ENCODE results near the gene CCDC57.
A peak's percentile ranks its signal among the peaks of the same experiment; 100 is the strongest.

The CCDC57 gene

DNA sequence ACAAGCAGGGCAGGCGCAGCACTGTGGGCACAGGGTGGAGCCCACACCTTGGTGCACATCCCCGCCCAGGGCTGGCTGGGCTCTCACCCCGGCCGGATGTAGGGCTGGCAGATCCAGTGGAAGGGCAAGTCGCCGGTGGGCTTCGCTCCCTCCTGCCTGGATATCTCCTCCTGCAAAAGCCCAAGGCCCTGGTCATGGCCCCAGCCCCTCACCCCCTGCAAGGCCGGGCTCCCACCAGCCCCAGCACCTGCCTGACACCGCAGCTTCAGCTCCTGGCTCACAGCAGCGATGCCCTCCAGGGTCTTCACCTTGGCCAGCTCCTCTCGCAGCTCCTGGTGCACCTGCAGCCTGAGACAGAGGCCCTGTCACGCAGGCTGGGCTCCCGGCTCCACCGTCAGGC lies 152.0 kb downstream of the CCDC57 start:
- DNase-seq (ENCODE audit: low spot score in 2 of 2) (no peak), ATAC-seq (no peak)
- Mint-ChIP-seq H3K9me3 (no peaks in the 10 kb centered on the region), H3K36me3 (peaks cover 32% of the 10 kb centered on the region), H3K4me3 (no peak overlapping the region), H3K4me1 (peaks cover 10% of the 10 kb centered on the region), H3K27ac (no peak overlapping the region)

- DNase-seq (ENCODE audit: low spot score in 2 of 2) (no peak), ATAC-seq (no peak)
- Mint-ChIP-seq H3K4me3 (no peak overlapping the region), H3K4me1 (peaks cover 13% of the 10 kb centered on the region), H3K9me3 (no peaks in the 10 kb centered on the region), H3K27ac (no peak overlapping the region), H3K36me3 (peaks cover 35% of the 10 kb centered on the region)
Measured at GRCh38 chr17:82060001-82060380, 152.7 kb downstream of the CCDC57 start.

- Mint-ChIP-seq H3K36me3 (peaks cover 38% of the 10 kb centered on the region), H3K4me3 (no peak overlapping the region), H3K4me1 (peaks cover 13% of the 10 kb centered on the region), H3K9me3 (no peaks in the 10 kb centered on the region), H3K27ac (peak overlapping the region; percentile 60)
- ATAC-seq: no peak
- no peak for DNase-seq (ENCODE audit: low spot score in 2 of 2)
Measured at GRCh38 chr17:82059272-82060000, 153.2 kb downstream of the CCDC57 start.

GRCh38 chr17:82058855-82059249 lies 153.8 kb downstream of the CCDC57 start:
- Mint-ChIP-seq H3K9me3 (no peaks in the 10 kb centered on the region), H3K4me3 (no peak overlapping the region), H3K27ac (peak overlapping the region; percentile 60), H3K4me1 (peaks cover 8% of the 10 kb centered on the region), H3K36me3 (peaks cover 38% of the 10 kb centered on the region)
- ATAC-seq: no peak
- no peak for DNase-seq (ENCODE audit: low spot score in 2 of 2)

GRCh38 chr17:82058230-82058854 lies 154.3 kb downstream of the CCDC57 start:
- Mint-ChIP-seq H3K27ac (peak overlapping the region; percentile 80), H3K36me3 (peaks cover 38% of the 10 kb centered on the region), H3K4me1 (peaks cover 10% of the 10 kb centered on the region), H3K4me3 (no peak overlapping the region), H3K9me3 (no peaks in the 10 kb centered on the region)
- ATAC-seq: no peak
- DNase-seq (ENCODE audit: low spot score in 2 of 2): no peak

- Mint-ChIP-seq H3K36me3 (peaks cover 34% of the 10 kb centered on the region), H3K9me3 (no peaks in the 10 kb centered on the region), H3K4me1 (peaks cover 13% of the 10 kb centered on the region), H3K27ac (no peak overlapping the region), H3K4me3 (no peak overlapping the region)
- no peak for ATAC-seq
- DNase-seq (ENCODE audit: low spot score in 2 of 2): no peak
Measured at GRCh38 chr17:82056729-82057621, 155.7 kb downstream of the CCDC57 start.

DNA sequence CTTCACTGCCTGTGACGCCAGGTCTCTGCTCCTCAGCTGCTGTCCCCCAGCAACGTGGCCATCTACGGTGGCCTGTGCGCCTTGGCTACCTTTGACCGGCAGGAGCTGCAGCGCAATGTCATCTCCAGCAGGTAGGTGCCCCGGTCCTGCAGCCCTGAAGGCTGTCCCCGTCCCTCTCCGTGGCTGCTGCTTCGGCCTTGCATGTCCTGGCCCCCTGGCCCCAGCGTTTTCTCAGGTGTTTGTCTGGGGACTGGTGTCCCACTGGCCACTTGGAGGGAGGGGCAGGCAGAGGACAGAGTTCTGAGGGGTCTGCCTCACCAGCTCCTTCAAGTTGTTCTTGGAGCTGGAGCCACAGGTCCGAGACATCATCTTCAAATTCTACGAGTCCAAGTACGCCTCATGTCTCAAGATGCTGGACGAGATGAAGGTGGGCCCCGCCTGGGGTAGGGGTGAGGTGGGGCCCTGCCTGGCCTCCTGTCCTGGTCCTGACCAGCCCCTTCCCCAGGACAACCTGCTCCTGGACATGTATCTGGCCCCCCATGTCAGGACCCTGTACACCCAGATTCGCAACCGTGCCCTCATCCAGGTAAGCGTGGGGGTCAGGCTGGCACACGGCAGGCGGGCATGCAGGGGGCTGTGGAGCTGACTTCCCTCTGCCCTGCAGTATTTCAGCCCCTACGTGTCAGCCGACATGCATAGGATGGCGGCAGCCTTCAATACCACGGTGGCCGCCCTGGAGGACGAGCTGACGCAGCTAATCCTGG lies 156.5 kb downstream of the CCDC57 start:
- ATAC-seq (no peak), DNase-seq (ENCODE audit: low spot score in 2 of 2) (no peak)
- Mint-ChIP-seq H3K9me3 (no peaks in the 10 kb centered on the region), H3K27ac (peak overlapping the region; percentile 5), H3K4me1 (peaks cover 13% of the 10 kb centered on the region), H3K4me3 (no peak overlapping the region), H3K36me3 (peaks cover 31% of the 10 kb centered on the region)

DNA sequence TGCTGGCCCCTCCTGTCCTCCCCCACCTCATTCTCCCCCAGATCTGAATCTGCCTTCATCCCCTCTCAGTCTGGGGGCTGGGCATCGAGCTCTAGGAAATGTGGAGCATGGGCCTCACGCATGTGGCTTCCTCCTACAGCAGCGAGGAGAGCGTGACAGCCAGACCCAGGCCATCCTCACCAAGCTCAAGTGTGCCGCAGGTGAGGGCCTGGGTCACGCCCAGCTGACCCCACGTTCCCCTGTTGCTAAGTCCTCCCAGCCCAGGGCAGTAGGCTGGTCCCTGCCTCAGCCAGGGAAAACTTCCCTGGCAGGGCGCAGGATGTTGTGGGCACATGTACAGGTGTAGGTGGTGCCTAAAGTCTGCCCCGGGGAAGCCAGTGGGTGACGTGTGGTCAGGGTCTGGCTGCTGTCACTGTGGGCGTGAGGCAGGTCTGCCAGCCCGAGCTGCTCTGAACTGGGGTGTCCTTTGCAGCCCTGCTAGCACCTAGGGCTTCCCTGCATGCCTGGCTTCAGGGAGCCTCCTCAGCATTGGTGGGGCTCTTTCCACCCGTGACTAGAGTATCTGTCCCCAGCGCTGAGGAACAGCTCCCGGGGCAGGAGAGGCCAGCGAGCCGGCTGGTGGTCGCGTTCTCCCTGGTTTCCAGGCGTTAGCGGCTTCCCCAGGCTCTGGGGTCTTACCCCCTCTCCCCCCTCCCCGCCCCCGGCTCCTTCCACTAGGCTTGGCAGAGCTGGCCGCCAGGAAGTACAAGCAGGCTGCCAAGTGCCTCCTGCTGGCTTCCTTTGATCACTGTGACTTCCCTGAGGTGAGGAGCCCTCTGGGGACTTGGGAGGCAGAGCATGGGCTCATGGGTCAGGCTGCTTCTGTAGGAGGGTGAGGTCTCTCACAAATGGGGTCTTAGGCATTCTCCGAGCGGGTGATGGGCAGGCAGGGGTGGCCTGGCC lies 157.3 kb downstream of the CCDC57 start:
- peaks cover 22% of the 10 kb centered on the region for H3K36me3 Mint-ChIP-seq

GRCh38 chr17:82054351-82055022 lies 158.2 kb downstream of the CCDC57 start:
- peaks cover 15% of the 10 kb centered on the region for H3K36me3 Mint-ChIP-seq
- DNase-seq (ENCODE audit: low spot score in 2 of 2) (no peak), ATAC-seq (no peak)
- peaks cover 22% of the 10 kb centered on the region for H3K4me1 Mint-ChIP-seq
- peak overlapping the region; percentile 72 for H3K27ac Mint-ChIP-seq
- H3K4me3 Mint-ChIP-seq: no peak overlapping the region
- H3K9me3 Mint-ChIP-seq: no peaks in the 10 kb centered on the region

More for the DNA sequence above, 157.3 kb downstream of the CCDC57 start:
- H3K27ac Mint-ChIP-seq: peak overlapping the region; percentile 72
- no peak overlapping the region for H3K4me3 Mint-ChIP-seq
- H3K9me3 Mint-ChIP-seq: no peaks in the 10 kb centered on the region
- peaks cover 19% of the 10 kb centered on the region for H3K4me1 Mint-ChIP-seq
- ATAC-seq (no peak), DNase-seq (ENCODE audit: low spot score in 2 of 2) (no peak)

- Mint-ChIP-seq H3K4me3 (peak overlapping the region; percentile 72), H3K27ac (peak overlapping the region; percentile 37), H3K4me1 (peaks cover 22% of the 10 kb centered on the region), H3K36me3 (peaks cover 15% of the 10 kb centered on the region), H3K9me3 (no peaks in the 10 kb centered on the region)
- ATAC-seq (no peak), DNase-seq (ENCODE audit: low spot score in 2 of 2) (no peak)
Measured at GRCh38 chr17:82053556-82054263, 158.9 kb downstream of the CCDC57 start.

DNA sequence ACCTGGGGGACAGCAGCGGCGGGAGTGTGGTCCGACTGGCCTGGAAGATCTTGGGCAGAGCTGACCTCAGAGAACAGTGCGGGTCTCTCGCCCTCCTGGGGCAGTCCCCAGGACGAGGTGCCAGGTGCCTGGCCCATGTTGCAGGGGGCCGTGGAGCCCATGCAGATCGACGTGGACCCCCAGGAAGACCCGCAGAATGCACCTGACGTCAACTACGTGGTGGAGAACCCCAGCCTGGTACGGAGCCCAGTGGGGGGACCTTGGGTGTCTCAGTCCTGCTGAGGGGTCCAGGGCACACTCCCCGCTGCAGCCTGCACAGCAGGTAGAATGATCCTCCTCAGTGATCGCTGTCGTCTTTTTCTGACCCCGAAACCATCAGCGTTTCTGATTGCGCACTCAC lies 159.5 kb downstream of the CCDC57 start:
- no peak for ATAC-seq
- Mint-ChIP-seq H3K9me3 (no peaks in the 10 kb centered on the region), H3K4me1 (peaks cover 22% of the 10 kb centered on the region), H3K4me3 (peak overlapping the region; percentile 72), H3K27ac (peak overlapping the region; percentile 37), H3K36me3 (peaks cover 14% of the 10 kb centered on the region)
- no peak for DNase-seq (ENCODE audit: low spot score in 2 of 2)

- no peak for DNase-seq (ENCODE audit: low spot score in 2 of 2)
- Mint-ChIP-seq H3K4me1 (peaks cover 23% of the 10 kb centered on the region), H3K4me3 (peak overlapping the region; percentile 72), H3K27ac (peak overlapping the region; percentile 37), H3K36me3 (peaks cover 10% of the 10 kb centered on the region), H3K9me3 (no peaks in the 10 kb centered on the region)
- ATAC-seq: no peak
Measured at GRCh38 chr17:82052638-82053059, 160.0 kb downstream of the CCDC57 start.
